Parathyroid adenoma (tissue), 2 donors: ENCODE results near the gene SRPK1.

Experiments used
- H2AFZ ChIP-seq: fragments of 300-600 bp; sonication (generic); one replicate; pipeline ENCODE4 v1.7.0; 2017; ENCODE audit warnings: antibody characterized with exemption, mild to moderate bottlenecking
- H3K27ac ChIP-seq: fragments of 300-600 bp; sonication (generic); one replicate; pipeline ENCODE4 v1.7.0; 2017
- H3K27me3 ChIP-seq: fragments of 300-600 bp; sonication (generic); one replicate; pipeline ENCODE4 v1.7.0; 2017; ENCODE audit warnings: low read length; ENCODE audit not compliant: control insufficient read depth, insufficient read depth
- H3K36me3 ChIP-seq: fragments of 300-600 bp; sonication (generic); one replicate; pipeline ENCODE4 v1.7.0; 2017; ENCODE audit warnings: low read length; ENCODE audit not compliant: control insufficient read depth, insufficient read depth
- H3K4me1 ChIP-seq: fragments of 300-600 bp; sonication (generic); one replicate; pipeline ENCODE4 v1.7.0; 2017; ENCODE audit warnings: control low read depth
- H3K4me2 ChIP-seq: fragments of 300-600 bp; sonication (generic); one replicate; pipeline ENCODE4 v1.7.0; 2017; ENCODE audit warnings: low read length
- H3K4me3 ChIP-seq: fragments of 300-600 bp; sonication (generic); one replicate; pipeline ENCODE4 v1.7.0; 2017; ENCODE audit warnings: low read depth, low read length
- H3K79me2 ChIP-seq: fragments of 300-600 bp; sonication (generic); one replicate; pipeline ENCODE4 v1.7.0; 2017; ENCODE audit warnings: control low read depth
- H3K9ac ChIP-seq: fragments of 300-600 bp; sonication (generic); one replicate; pipeline ENCODE4 v1.7.0; 2017; ENCODE audit warnings: mild to moderate bottlenecking
- H3K9me3 ChIP-seq: fragments of 300-600 bp; sonication (generic); one replicate; pipeline ENCODE4 v1.7.0; 2017; ENCODE audit warnings: low read length; ENCODE audit not compliant: control insufficient read depth
- CTCF ChIP-seq: fragments of 300-600 bp; sonication (generic); IDR thresholded peaks from one replicate; pipeline ENCODE4 v1.7.0; 2017; ENCODE audit warnings: antibody characterized with exemption, mild to moderate bottlenecking
- donor health status: primary hyperparathyroidism.

SRPK1 gene

GRCh38 chr6:35894776-35895175 lies 26.1 kb downstream of the SRPK1 start:
- Histone ChIP-seq H3K27ac (no peak overlapping the region), H3K79me2 (peaks cover 17% of the 10 kb centered on the region), H3K4me1 (peaks cover 5% of the 10 kb centered on the region), H3K27me3 (no peaks in the 10 kb centered on the region), H3K36me3 (no peaks in the 10 kb centered on the region), H3K9ac (no peak overlapping the region), H3K4me3 (no peak overlapping the region), H3K4me2 (no peak overlapping the region), H3K9me3 (no peaks in the 10 kb centered on the region), H2AFZ (no peak overlapping the region)
- TF ChIP-seq CTCF: no peak

- H3K79me2 ChIP-seq: peaks cover 12% of the 10 kb centered on the region
- H3K27me3 ChIP-seq: no peaks in the 10 kb centered on the region
- no peak overlapping the region for H3K4me3 ChIP-seq
- H3K27ac ChIP-seq: no peak overlapping the region
- H3K4me2 ChIP-seq: no peak overlapping the region
- no peaks in the 10 kb centered on the region for H3K36me3 ChIP-seq
- peaks cover 5% of the 10 kb centered on the region for H3K4me1 ChIP-seq
- no peak for TF ChIP-seq CTCF
- H3K9me3 ChIP-seq: no peaks in the 10 kb centered on the region
- no peak overlapping the region for H3K9ac ChIP-seq
- no peak overlapping the region for H2AFZ ChIP-seq
These were observed 27.7 kb downstream of the SRPK1 start for GRCh38 chr6:35893246-35893645.

- no peak overlapping the region for H3K4me2 ChIP-seq
- H3K4me1 ChIP-seq: peaks cover 5% of the 10 kb centered on the region
- no peaks in the 10 kb centered on the region for H3K36me3 ChIP-seq
- peaks cover 11% of the 10 kb centered on the region for H3K79me2 ChIP-seq
- H3K27ac ChIP-seq: no peak overlapping the region
- no peaks in the 10 kb centered on the region for H3K27me3 ChIP-seq
- TF ChIP-seq CTCF: no peak
- H2AFZ ChIP-seq: no peak overlapping the region
- H3K9ac ChIP-seq: no peak overlapping the region
- H3K9me3 ChIP-seq: no peaks in the 10 kb centered on the region
- no peak overlapping the region for H3K4me3 ChIP-seq
These were observed 28.4 kb downstream of the SRPK1 start for GRCh38 chr6:35892482-35892881.

GRCh38 chr6:35879151-35879550 lies 41.7 kb downstream of the SRPK1 start:
- Histone ChIP-seq H3K36me3 (no peaks in the 10 kb centered on the region), H3K9ac (no peak overlapping the region), H3K27ac (no peak overlapping the region), H3K9me3 (no peaks in the 10 kb centered on the region), H3K4me2 (no peak overlapping the region), H2AFZ (no peak overlapping the region), H3K79me2 (no peaks in the 10 kb centered on the region), H3K4me1 (no peaks in the 10 kb centered on the region), H3K27me3 (no peaks in the 10 kb centered on the region), H3K4me3 (no peak overlapping the region)
- no peak for TF ChIP-seq CTCF

- no peak overlapping the region for H3K27ac ChIP-seq
- H3K36me3 ChIP-seq: no peaks in the 10 kb centered on the region
- no peaks in the 10 kb centered on the region for H3K27me3 ChIP-seq
- H3K4me2 ChIP-seq: no peak overlapping the region
- H3K4me3 ChIP-seq: no peak overlapping the region
- no peak overlapping the region for H2AFZ ChIP-seq
- no peaks in the 10 kb centered on the region for H3K9me3 ChIP-seq
- no peak overlapping the region for H3K9ac ChIP-seq
- no peaks in the 10 kb centered on the region for H3K4me1 ChIP-seq
- TF ChIP-seq CTCF: no peak
- no peaks in the 10 kb centered on the region for H3K79me2 ChIP-seq
These were observed 44.0 kb downstream of the SRPK1 start for GRCh38 chr6:35876902-35877301.
